WTC11 (cell line): ENCODE results near the gene COL27A1. TPM values are rescaled to one million over a fixed set of nuclear protein-coding genes. Genes with fewer than 3 reads are reported as not detected.

ENCODE experiments used
- ATAC-seq: fragments of 200-7000 bp; cut with Tn5 transposase; 2 replicates; pipeline ENCODE4 v1.10.0; 2021; ENCODE audit warnings: mild to moderate bottlenecking, moderate library complexity
- CTCF ChIA-PET: fragments of 300-600 bp; sonication (Branson Sonifier 250); formaldehyde crosslinking; loops from one replicate; lab custom pipeline; 2021; ENCODE audit warnings: antibody characterized with exemption; lab: Charles Lee
- POLR2A ChIA-PET: fragments of 350-600 bp; sonication (Branson Sonifier 250); formaldehyde crosslinking; loops from one replicate; lab custom pipeline; 2021; ENCODE audit warnings: antibody characterized with exemption; lab: Charles Lee
- DNase-seq: peaks from one replicate; pipeline ENCODE4 v3.0.0; 2021; ENCODE audit warnings: low spot score
- H3K27ac Mint-ChIP-seq: 2 replicates; pipeline ENCODE4 v1.8.0; 2021; ENCODE audit warnings: mixed read lengths
- H3K27me3 Mint-ChIP-seq: 2 replicates; pipeline ENCODE4 v1.8.0; 2021; ENCODE audit warnings: low read depth, mild to moderate bottlenecking, moderate library complexity, mixed read lengths
- H3K36me3 Mint-ChIP-seq: 2 replicates; pipeline ENCODE4 v1.8.0; 2021; ENCODE audit warnings: mixed read lengths
- H3K4me1 Mint-ChIP-seq: 2 replicates; pipeline ENCODE4 v1.8.0; 2022; ENCODE audit warnings: mixed read lengths
- H3K4me3 Mint-ChIP-seq: 2 replicates; pipeline ENCODE4 v1.8.0; 2021; ENCODE audit warnings: mild to moderate bottlenecking, moderate library complexity, mixed read lengths
- H3K9me3 Mint-ChIP-seq: 2 replicates; pipeline ENCODE4 v1.8.0; 2021; ENCODE audit warnings: mixed read lengths
- ETV6 ChIP-seq: sonication (generic); formaldehyde crosslinking; IDR thresholded peaks from 2 replicates; pipeline ENCODE4 v1.8.1; 2022; ENCODE audit warnings: mild to moderate bottlenecking, missing genetic modification reagents
- FOXP1 ChIP-seq: sonication (generic); formaldehyde crosslinking; IDR thresholded peaks from 2 replicates; pipeline ENCODE4 v1.8.0; 2022; ENCODE audit warnings: missing genetic modification reagents, mild to moderate bottlenecking, moderate library complexity, borderline replicate concordance
- JUN ChIP-seq: sonication (generic); formaldehyde crosslinking; IDR thresholded peaks from 2 replicates; pipeline ENCODE4 v1.8.0; 2023; ENCODE audit warnings: mild to moderate bottlenecking, missing genetic modification reagents
- MYBL2 ChIP-seq: sonication (generic); formaldehyde crosslinking; IDR thresholded peaks from 2 replicates; pipeline ENCODE4 v1.8.1; 2023; ENCODE audit warnings: mild to moderate bottlenecking, moderate library complexity, missing genetic modification reagents
- NFYB ChIP-seq: sonication (generic); formaldehyde crosslinking; conservative IDR thresholded peaks from 2 replicates; pipeline ENCODE4 v1.8.0; 2022; ENCODE audit warnings: low read depth, missing genetic modification reagents
- NR1H2 ChIP-seq: sonication (generic); formaldehyde crosslinking; IDR thresholded peaks from 2 replicates; pipeline ENCODE4 v1.9.0; 2021; ENCODE audit warnings: mild to moderate bottlenecking, moderate library complexity, missing genetic modification reagents
- NR3C1 ChIP-seq: sonication (generic); formaldehyde crosslinking; conservative IDR thresholded peaks from 2 replicates; pipeline ENCODE4 v1.8.1; 2023; ENCODE audit warnings: low read depth, mild to moderate bottlenecking, missing genetic modification reagents
- SOX15 ChIP-seq: fragments of 250-450 bp; sonication (Bioruptor Pico); IDR thresholded peaks from 2 replicates; pipeline ENCODE4 v1.9.0; 2021; ENCODE audit warnings: mild to moderate bottlenecking
- TEAD1 ChIP-seq: sonication (generic); formaldehyde crosslinking; IDR thresholded peaks from 2 replicates; pipeline ENCODE4 v1.8.0; 2022; ENCODE audit warnings: mild to moderate bottlenecking, missing genetic modification reagents
- total RNA-seq: library from RNA; stranded (reverse); gene quantifications from 3 replicates; pipeline ENCODE4 v1.2.3, GENCODE V29; 2021
- TF ChIP-seq, protein P1 (sequence below): fragments of 250-450 bp; sonication (Bioruptor Pico); IDR thresholded peaks from 2 replicates; pipeline ENCODE4 v1.9.0; 2021; ENCODE audit warnings: mild to moderate bottlenecking, borderline replicate concordance
- TF ChIP-seq, protein P2 (sequence below): fragments of 250-450 bp; sonication (Bioruptor Pico); IDR thresholded peaks from 2 replicates; pipeline ENCODE4 v2.1.2; 2022; ENCODE audit warnings: mild to moderate bottlenecking, moderate library complexity
- TF ChIP-seq, protein P3 (sequence below): sonication (generic); formaldehyde crosslinking; IDR thresholded peaks from 2 replicates; pipeline ENCODE4 v1.8.0; 2023; ENCODE audit warnings: missing genetic modification reagents, mild to moderate bottlenecking, borderline replicate concordance
- TF ChIP-seq, protein P4 (sequence below): sonication (generic); formaldehyde crosslinking; IDR thresholded peaks from 2 replicates; pipeline ENCODE4 v1.8.1; 2022; ENCODE audit warnings: missing genetic modification reagents, borderline replicate concordance
- TF ChIP-seq, protein P5 (sequence below): sonication (generic); formaldehyde crosslinking; IDR thresholded peaks from 2 replicates; pipeline ENCODE4 v1.8.0; 2022; ENCODE audit warnings: mild to moderate bottlenecking, missing genetic modification reagents

The COL27A1 gene
- total RNA-seq, 1 experiment from 2014 or later = 47.5 TPM

DNA sequence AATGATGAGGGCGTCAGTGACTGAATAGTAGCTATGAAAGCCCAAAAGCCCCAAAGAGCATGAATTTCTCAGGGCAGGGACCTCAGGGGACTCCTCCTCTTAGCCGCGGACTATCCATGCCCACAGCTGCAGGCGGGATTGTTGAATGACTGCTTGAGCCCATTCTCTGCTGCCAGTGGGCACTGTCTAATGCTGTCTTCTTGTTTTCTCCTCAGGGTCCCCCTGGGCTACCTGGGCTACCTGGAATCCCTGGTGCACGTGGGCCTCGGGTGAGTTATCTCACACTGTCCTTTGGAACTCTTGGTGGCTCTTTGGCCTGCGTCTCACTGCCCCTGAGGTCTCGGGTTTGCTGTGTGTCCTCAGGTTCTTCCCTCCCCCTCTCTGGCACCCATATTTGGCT, 22.7 kb downstream of the COL27A1 start (continued):
- TF ChIP-seq, protein P1, sequence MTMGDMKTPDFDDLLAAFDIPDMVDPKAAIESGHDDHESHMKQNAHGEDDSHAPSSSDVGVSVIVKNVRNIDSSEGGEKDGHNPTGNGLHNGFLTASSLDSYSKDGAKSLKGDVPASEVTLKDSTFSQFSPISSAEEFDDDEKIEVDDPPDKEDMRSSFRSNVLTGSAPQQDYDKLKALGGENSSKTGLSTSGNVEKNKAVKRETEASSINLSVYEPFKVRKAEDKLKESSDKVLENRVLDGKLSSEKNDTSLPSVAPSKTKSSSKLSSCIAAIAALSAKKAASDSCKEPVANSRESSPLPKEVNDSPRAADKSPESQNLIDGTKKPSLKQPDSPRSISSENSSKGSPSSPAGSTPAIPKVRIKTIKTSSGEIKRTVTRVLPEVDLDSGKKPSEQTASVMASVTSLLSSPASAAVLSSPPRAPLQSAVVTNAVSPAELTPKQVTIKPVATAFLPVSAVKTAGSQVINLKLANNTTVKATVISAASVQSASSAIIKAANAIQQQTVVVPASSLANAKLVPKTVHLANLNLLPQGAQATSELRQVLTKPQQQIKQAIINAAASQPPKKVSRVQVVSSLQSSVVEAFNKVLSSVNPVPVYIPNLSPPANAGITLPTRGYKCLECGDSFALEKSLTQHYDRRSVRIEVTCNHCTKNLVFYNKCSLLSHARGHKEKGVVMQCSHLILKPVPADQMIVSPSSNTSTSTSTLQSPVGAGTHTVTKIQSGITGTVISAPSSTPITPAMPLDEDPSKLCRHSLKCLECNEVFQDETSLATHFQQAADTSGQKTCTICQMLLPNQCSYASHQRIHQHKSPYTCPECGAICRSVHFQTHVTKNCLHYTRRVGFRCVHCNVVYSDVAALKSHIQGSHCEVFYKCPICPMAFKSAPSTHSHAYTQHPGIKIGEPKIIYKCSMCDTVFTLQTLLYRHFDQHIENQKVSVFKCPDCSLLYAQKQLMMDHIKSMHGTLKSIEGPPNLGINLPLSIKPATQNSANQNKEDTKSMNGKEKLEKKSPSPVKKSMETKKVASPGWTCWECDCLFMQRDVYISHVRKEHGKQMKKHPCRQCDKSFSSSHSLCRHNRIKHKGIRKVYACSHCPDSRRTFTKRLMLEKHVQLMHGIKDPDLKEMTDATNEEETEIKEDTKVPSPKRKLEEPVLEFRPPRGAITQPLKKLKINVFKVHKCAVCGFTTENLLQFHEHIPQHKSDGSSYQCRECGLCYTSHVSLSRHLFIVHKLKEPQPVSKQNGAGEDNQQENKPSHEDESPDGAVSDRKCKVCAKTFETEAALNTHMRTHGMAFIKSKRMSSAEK = no peak
- TF ChIP-seq JUN (no peak), NR1H2 (CRISPR knock-in tag) (no peak)

DNA sequence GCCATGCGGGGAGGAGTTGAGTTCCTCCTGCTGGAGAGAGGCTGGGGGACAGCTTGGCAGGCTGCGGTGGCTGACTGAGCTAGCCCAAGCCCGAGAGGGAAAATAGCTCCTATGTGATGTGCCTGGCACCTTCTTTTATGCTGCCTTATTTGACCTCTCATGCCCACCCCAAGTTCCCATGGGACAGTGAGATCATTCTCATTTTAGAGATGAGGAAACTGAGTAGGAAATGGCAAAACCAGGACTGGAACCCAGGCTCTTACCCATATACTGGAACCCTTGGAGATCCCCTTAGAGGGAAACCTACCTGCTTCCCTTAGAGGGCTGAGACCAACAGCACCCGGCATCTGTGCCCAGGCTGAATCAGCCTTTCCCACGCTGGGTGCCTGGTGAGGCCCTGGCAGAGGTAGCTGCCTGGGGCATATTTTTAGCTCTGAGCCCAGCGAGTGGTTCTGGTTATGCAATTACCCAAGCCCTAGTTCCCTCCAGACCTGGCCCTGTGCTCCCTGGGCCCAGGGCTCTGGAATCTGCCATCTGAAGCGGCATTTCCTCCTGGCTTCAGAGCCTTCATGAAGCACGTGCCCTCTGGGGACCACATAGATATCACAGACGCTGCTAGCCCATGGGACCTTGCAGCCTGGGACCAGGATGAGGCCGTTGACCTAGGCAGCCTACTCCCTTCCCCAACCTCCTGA, 23.6 kb downstream of the COL27A1 start:
- ChIA-PET CTCF (interaction anchor here (1.0 to 1.2 kb wide), 2 partner anchors 24 to 112 kb away, joined by 3 read pairs; no protein-coding TSS in a partner anchor), POLR2A (no interaction called here)
- Mint-ChIP-seq H3K27ac (no peak overlapping the region), H3K27me3 (no peaks in the 10 kb centered on the region), H3K4me3 (no peak overlapping the region)
- no peak for TF ChIP-seq NR3C1 (CRISPR knock-in tag)
- TF ChIP-seq, protein P2, sequence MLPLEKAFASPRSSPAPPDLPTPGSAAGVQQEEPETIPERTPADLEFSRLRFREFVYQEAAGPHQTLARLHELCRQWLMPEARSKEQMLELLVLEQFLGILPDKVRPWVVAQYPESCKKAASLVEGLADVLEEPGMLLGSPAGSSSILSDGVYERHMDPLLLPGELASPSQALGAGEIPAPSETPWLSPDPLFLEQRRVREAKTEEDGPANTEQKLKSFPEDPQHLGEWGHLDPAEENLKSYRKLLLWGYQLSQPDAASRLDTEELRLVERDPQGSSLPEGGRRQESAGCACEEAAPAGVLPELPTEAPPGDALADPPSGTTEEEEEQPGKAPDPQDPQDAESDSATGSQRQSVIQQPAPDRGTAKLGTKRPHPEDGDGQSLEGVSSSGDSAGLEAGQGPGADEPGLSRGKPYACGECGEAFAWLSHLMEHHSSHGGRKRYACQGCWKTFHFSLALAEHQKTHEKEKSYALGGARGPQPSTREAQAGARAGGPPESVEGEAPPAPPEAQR = no peak
- TF ChIP-seq JUN = no peak
- TF ChIP-seq, protein P3, sequence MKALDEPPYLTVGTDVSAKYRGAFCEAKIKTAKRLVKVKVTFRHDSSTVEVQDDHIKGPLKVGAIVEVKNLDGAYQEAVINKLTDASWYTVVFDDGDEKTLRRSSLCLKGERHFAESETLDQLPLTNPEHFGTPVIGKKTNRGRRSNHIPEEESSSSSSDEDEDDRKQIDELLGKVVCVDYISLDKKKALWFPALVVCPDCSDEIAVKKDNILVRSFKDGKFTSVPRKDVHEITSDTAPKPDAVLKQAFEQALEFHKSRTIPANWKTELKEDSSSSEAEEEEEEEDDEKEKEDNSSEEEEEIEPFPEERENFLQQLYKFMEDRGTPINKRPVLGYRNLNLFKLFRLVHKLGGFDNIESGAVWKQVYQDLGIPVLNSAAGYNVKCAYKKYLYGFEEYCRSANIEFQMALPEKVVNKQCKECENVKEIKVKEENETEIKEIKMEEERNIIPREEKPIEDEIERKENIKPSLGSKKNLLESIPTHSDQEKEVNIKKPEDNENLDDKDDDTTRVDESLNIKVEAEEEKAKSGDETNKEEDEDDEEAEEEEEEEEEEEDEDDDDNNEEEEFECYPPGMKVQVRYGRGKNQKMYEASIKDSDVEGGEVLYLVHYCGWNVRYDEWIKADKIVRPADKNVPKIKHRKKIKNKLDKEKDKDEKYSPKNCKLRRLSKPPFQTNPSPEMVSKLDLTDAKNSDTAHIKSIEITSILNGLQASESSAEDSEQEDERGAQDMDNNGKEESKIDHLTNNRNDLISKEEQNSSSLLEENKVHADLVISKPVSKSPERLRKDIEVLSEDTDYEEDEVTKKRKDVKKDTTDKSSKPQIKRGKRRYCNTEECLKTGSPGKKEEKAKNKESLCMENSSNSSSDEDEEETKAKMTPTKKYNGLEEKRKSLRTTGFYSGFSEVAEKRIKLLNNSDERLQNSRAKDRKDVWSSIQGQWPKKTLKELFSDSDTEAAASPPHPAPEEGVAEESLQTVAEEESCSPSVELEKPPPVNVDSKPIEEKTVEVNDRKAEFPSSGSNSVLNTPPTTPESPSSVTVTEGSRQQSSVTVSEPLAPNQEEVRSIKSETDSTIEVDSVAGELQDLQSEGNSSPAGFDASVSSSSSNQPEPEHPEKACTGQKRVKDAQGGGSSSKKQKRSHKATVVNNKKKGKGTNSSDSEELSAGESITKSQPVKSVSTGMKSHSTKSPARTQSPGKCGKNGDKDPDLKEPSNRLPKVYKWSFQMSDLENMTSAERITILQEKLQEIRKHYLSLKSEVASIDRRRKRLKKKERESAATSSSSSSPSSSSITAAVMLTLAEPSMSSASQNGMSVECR = no peak
- TF ChIP-seq, all 79 proteins: peak for 0
- H3K36me3 Mint-ChIP-seq = no peaks in the 10 kb centered on the region; the same call in 1 of the 2 replicates
- DNase-seq (no peak), ATAC-seq (no peak)
- no peaks in the 10 kb centered on the region for H3K4me1 Mint-ChIP-seq
- H3K9me3 Mint-ChIP-seq = no peaks in the 10 kb centered on the region

DNA sequence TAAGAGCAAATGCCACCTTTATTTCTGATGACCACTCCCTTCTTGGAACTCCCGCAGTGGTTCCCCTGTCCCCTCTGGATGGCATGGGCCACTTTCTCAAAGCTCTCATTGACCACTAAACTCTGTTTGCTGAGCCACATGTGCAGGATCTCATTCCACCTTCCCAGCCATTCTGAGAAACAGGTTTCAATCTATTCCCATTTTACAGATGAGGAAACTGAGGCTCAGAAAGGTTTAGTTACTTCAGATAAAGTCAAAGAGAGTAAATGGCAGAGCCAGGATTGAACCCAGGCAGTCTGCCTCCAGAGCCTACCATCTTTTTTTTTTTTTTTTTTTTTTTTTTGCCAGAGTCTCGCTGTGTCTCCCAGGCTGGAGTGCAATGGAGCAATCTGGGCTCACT, 24.2 kb downstream of the COL27A1 start:
- DNase-seq = no peak
- Mint-ChIP-seq H3K4me1 (no peaks in the 10 kb centered on the region), H3K9me3 (no peaks in the 10 kb centered on the region), H3K27me3 (no peaks in the 10 kb centered on the region), H3K4me3 (no peak overlapping the region), H3K36me3 (no peaks in the 10 kb centered on the region; the same call in 1 of the 2 replicates), H3K27ac (no peak overlapping the region)
- POLR2A ChIA-PET = no interaction called here
- CTCF ChIA-PET = no interaction called here
- no peak for TF ChIP-seq SOX15
- no peak for TF ChIP-seq JUN
- TF ChIP-seq TEAD1 = no peak
- no peak for TF ChIP-seq MYBL2
- TF ChIP-seq NFYB (CRISPR knock-in tag) = no peak
- TF ChIP-seq, protein P4, sequence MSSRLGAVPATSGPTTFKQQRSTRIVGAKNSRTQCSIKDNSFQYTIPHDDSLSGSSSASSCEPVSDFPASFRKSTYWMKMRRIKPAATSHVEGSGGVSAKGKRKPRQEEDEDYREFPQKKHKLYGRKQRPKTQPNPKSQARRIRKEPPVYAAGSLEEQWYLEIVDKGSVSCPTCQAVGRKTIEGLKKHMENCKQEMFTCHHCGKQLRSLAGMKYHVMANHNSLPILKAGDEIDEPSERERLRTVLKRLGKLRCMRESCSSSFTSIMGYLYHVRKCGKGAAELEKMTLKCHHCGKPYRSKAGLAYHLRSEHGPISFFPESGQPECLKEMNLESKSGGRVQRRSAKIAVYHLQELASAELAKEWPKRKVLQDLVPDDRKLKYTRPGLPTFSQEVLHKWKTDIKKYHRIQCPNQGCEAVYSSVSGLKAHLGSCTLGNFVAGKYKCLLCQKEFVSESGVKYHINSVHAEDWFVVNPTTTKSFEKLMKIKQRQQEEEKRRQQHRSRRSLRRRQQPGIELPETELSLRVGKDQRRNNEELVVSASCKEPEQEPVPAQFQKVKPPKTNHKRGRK (CRISPR knock-in tag) = no peak
- TF ChIP-seq FOXP1 (CRISPR knock-in tag) = no peak
- TF ChIP-seq, protein P5, sequence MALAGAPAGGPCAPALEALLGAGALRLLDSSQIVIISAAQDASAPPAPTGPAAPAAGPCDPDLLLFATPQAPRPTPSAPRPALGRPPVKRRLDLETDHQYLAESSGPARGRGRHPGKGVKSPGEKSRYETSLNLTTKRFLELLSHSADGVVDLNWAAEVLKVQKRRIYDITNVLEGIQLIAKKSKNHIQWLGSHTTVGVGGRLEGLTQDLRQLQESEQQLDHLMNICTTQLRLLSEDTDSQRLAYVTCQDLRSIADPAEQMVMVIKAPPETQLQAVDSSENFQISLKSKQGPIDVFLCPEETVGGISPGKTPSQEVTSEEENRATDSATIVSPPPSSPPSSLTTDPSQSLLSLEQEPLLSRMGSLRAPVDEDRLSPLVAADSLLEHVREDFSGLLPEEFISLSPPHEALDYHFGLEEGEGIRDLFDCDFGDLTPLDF (CRISPR knock-in tag) = no peak
- TF ChIP-seq ETV6 (CRISPR knock-in tag) = no peak
- ATAC-seq = no peak
